CD14-positive monocyte (primary cell): ENCODE results near the gene RIPK1. TPM values are rescaled to one million over a fixed set of nuclear protein-coding genes. Genes with fewer than 3 reads are reported as not detected.

ENCODE experiments used
- DNase-seq, 3 donors: peaks; one replicate each; pipeline ENCODE4 v3.0.0-alpha.2; 2011 to 2022
- H2AFZ ChIP-seq: 2 replicates; pipeline ENCODE4 v1.6.0; 2012; ENCODE audit warnings: mild to moderate bottlenecking, low read depth, low read length, inconsistent platforms; ENCODE audit not compliant: insufficient read depth, poor library complexity, severe bottlenecking
- H3K27ac ChIP-seq, 2 donors: 1 replicate in 1 of 2; 2 replicates in 1 of 2; pipeline ENCODE4 v1.5.1; 2012 to 2013; ENCODE audit warnings: low read length in 2 of 2, control low read depth in 1 of 2, inconsistent platforms in 1 of 2, low read depth in 1 of 2, mild to moderate bottlenecking in 1 of 2
- H3K27me3 ChIP-seq, 2 donors: one replicate each; pipeline versions ENCODE4 v1.6.0 to v1.6.1; 2011 to 2013; ENCODE audit warnings: low read length in 2 of 2; ENCODE audit not compliant: control insufficient read depth in 2 of 2, insufficient read depth in 2 of 2
- H3K36me3 ChIP-seq, 2 donors: replicated peaks in 1 of 2; 1 replicate in 1 of 2; 2 replicates in 1 of 2; pipeline versions ENCODE4 v1.5.1 to v1.6.1; 2012 to 2013; ENCODE audit warnings: low read length in 2 of 2, control low read depth in 1 of 2, inconsistent platforms in 1 of 2, mild to moderate bottlenecking in 1 of 2; ENCODE audit not compliant: insufficient read depth in 2 of 2, control insufficient read depth in 1 of 2
- H3K4me1 ChIP-seq, 2 donors: 1 replicate in 1 of 2; 2 replicates in 1 of 2; pipeline versions ENCODE4 v1.5.1 to v1.6.1; 2012 to 2013; ENCODE audit warnings: low read length in 2 of 2, control low read depth in 1 of 2, inconsistent platforms in 1 of 2, mild to moderate bottlenecking in 1 of 2, moderate library complexity in 1 of 2; ENCODE audit not compliant: insufficient read depth in 2 of 2, control insufficient read depth in 1 of 2
- H3K4me2 ChIP-seq: replicated peaks from 2 replicates; pipeline ENCODE3; 2012; ENCODE audit warnings: low read length, moderate library complexity, mild to moderate bottlenecking; ENCODE audit not compliant: poor library complexity, severe bottlenecking; ENCODE audit errors: extremely low read depth
- H3K4me3 ChIP-seq, 3 experiments: fragments of 200-600 bp in 1 of 3; sonication (generic) in 1 of 3; replicated peaks in 1 of 3; 1 replicate in 2 of 3; 2 replicates in 1 of 3; pipeline ENCODE4 v1.5.1; 2011 to 2013; ENCODE audit warnings: low read length in 3 of 3, mild to moderate bottlenecking in 3 of 3, control low read depth in 2 of 3, low read depth in 2 of 3, inconsistent platforms in 1 of 3, moderate library complexity in 1 of 3
- H3K79me2 ChIP-seq: 2 replicates; pipeline ENCODE4 v1.6.0; 2012; ENCODE audit warnings: mild to moderate bottlenecking, control low read depth, inconsistent platforms, low read length, moderate library complexity; ENCODE audit not compliant: insufficient read depth
- H3K9ac ChIP-seq: 2 replicates; pipeline ENCODE4 v1.6.0; 2017; ENCODE audit warnings: low read length, mild to moderate bottlenecking; ENCODE audit not compliant: insufficient read depth, poor library complexity, severe bottlenecking
- H3K9me3 ChIP-seq, 2 donors: replicated peaks in 1 of 2; 1 replicate in 1 of 2; 2 replicates in 1 of 2; pipeline versions ENCODE4 v1.5.1 to v1.6.1; 2012 to 2013; ENCODE audit warnings: low read length in 2 of 2, control low read depth in 1 of 2; ENCODE audit not compliant: control insufficient read depth in 1 of 2, insufficient read depth in 1 of 2
- H4K20me1 ChIP-seq: 2 replicates; pipeline ENCODE4 v1.6.0; 2012; ENCODE audit warnings: mild to moderate bottlenecking, low read length, control low read depth, moderate library complexity; ENCODE audit not compliant: insufficient read depth
- H3K27ac Mint-ChIP-seq, 7 donors: one replicate each; pipeline ENCODE4 v1.8.0; 2020; ENCODE audit warnings: mild to moderate bottlenecking in 7 of 7, mixed read lengths in 7 of 7, moderate library complexity in 6 of 7, inconsistent platforms in 2 of 7
- H3K27me3 Mint-ChIP-seq, 3 donors: one replicate each; pipeline ENCODE4 v1.8.0; 2021 to 2022; ENCODE audit warnings: low read depth in 3 of 3, mild to moderate bottlenecking in 3 of 3, mixed read lengths in 3 of 3, moderate library complexity in 3 of 3, inconsistent platforms in 1 of 3
- H3K36me3 Mint-ChIP-seq, 2 donors: one replicate each; pipeline ENCODE4 v1.8.0; 2020; ENCODE audit warnings: mixed read lengths in 2 of 2, inconsistent platforms in 1 of 2, mild to moderate bottlenecking in 1 of 2
- H3K4me1 Mint-ChIP-seq: one replicate; pipeline ENCODE4 v1.8.0; 2020; ENCODE audit warnings: mild to moderate bottlenecking, mixed read lengths
- H3K4me3 Mint-ChIP-seq, 2 donors: one replicate each; pipeline ENCODE4 v1.8.0; 2020; ENCODE audit warnings: mild to moderate bottlenecking in 2 of 2, mixed read lengths in 2 of 2, moderate library complexity in 1 of 2
- H3K9me3 Mint-ChIP-seq, 7 donors: one replicate each; pipeline ENCODE4 v1.8.0; 2020 to 2022; ENCODE audit warnings: mixed read lengths in 7 of 7, mild to moderate bottlenecking in 6 of 7, moderate library complexity in 6 of 7, inconsistent platforms in 2 of 7
- CTCF ChIP-seq: fragments of 200-600 bp; IDR thresholded peaks from one replicate; pipeline ENCODE4 v1.8.0; 2022; ENCODE audit warnings: antibody characterized with exemption, mild to moderate bottlenecking
- WGBS: methylation state at CpG from one replicate; pipeline ENCODE4 v1.1.5; 2013; ENCODE audit warnings: missing lambda C conversion rate; ENCODE audit not compliant: insufficient coverage; 5-methylcytosine and 5-hydroxymethylcytosine counted together
- intact Hi-C, 2 donors: fragments of 100-400 bp; cut with micrococcal nuclease; formaldehyde crosslinking; loops; one replicate each; pipeline versions ENCODE4 v1.15.0 to v1.15.1; 2023
- polyA plus RNA-seq, 3 donors: library from polyadenylated mRNA; depleted of rRNA in 1 of 3; unstranded in 2 of 3; stranded (reverse) in 1 of 3; fragments of 300-500 nt in 2 of 3; fragments of >200 nt in 1 of 3; fragmentation: Illumina TruSeq in 2 of 3; gene quantifications; 1 replicate in 2 of 3; 2 replicates in 1 of 3; pipeline ENCODE4 v1.2.3, GENCODE V29; 2012 to 2021

RIPK1 gene
- polyA plus RNA-seq, 3 donors: 6.0 to 9.6 (median 9.6) TPM

GRCh38 chr6:3079682-3080081, 11.4 kb downstream of the RIPK1 start:
- Histone ChIP-seq H3K4me1 (peaks cover 12 to 18% of the 10 kb centered on the region in 2 donors), H3K9me3 (no peaks in the 10 kb centered on the region), H4K20me1 (peaks cover 83% of the 10 kb centered on the region), H3K9ac (no peak overlapping the region), H3K4me3 (no peak overlapping the region), H2AFZ (no peak overlapping the region), H3K4me2 (no peak overlapping the region), H3K79me2 (peaks cover 35% of the 10 kb centered on the region), H3K27ac (no peak overlapping the region), H3K36me3 (peaks cover 70 to 80% of the 10 kb centered on the region in 2 donors), H3K27me3 (no peaks in the 10 kb centered on the region)
- Mint-ChIP-seq H3K27ac (peak overlapping the region in 3 of 7 donors; percentile 4 to 52 (median 33)), H3K4me1 (peaks cover 20% of the 10 kb centered on the region), H3K36me3 (peaks cover 71 to 83% of the 10 kb centered on the region in 2 donors), H3K4me3 (no peak overlapping the region), H3K27me3 (no peaks in the 10 kb centered on the region), H3K9me3 (peaks cover 0 to 1% (median 0%) of the 10 kb centered on the region in 7 donors)
- WGBS: no CpG with 5 or more reads among the region's 1 CpG
- intact Hi-C loops: no loop called here
- no peak for DNase-seq
- no peak for TF ChIP-seq CTCF

GRCh38 chr6:3081960-3082359, 13.7 kb downstream of the RIPK1 start:
- H3K9ac ChIP-seq: no peak overlapping the region
- H4K20me1 ChIP-seq: peaks cover 82% of the 10 kb centered on the region
- no peaks in the 10 kb centered on the region for H3K27me3 Mint-ChIP-seq
- H3K27ac ChIP-seq: peak overlapping the region in 1 of 2 donors; percentile 38
- no peaks in the 10 kb centered on the region for H3K27me3 ChIP-seq
- TF ChIP-seq CTCF: no peak
- H3K27ac Mint-ChIP-seq: peak overlapping the region in 6 of 7 donors; percentile 6 to 81 (median 66)
- H3K79me2 ChIP-seq: peaks cover 12% of the 10 kb centered on the region
- no peak overlapping the region for H3K4me3 ChIP-seq
- peaks cover 0 to 1% (median 0%) of the 10 kb centered on the region in 7 donors for H3K9me3 Mint-ChIP-seq
- 80% methylated on average over 1 of the region's 5 CpGs for WGBS
- intact Hi-C loops: no loop called here
- H3K36me3 Mint-ChIP-seq: peaks cover 90 to 95% of the 10 kb centered on the region in 2 donors
- peaks cover 6 to 7% of the 10 kb centered on the region in 2 donors for H3K4me1 ChIP-seq
- peaks cover 7% of the 10 kb centered on the region for H3K4me1 Mint-ChIP-seq
- DNase-seq: peak; percentile 53 to 73 (median 59)
- no peak overlapping the region for H2AFZ ChIP-seq
- H3K4me3 Mint-ChIP-seq: no peak overlapping the region
- peaks cover 88 to 98% of the 10 kb centered on the region in 2 donors for H3K36me3 ChIP-seq
- no peak overlapping the region for H3K4me2 ChIP-seq
- no peaks in the 10 kb centered on the region for H3K9me3 ChIP-seq
